Psoas muscle (tissue), 8 donors: ENCODE results near the gene RAB39A. TPM values are rescaled to one million over a fixed set of nuclear protein-coding genes. Genes with fewer than 3 reads are reported as not detected.

ENCODE experiments used
- ATAC-seq, 4 donors: fragments of 200-7000 bp; cut with Tn5 transposase; one replicate each; pipeline ENCODE4 v1.9.1; 2020; ENCODE audit warnings: moderate library complexity in 3 of 4, mild to moderate bottlenecking in 2 of 4
- DNase-seq, 2 donors: peaks; one replicate each; pipeline ENCODE4 v3.0.0-alpha.2; 2020
- H3K27ac ChIP-seq: fragments of 200-600 bp; one replicate; pipeline ENCODE4 v1.8.0; 2022
- H3K27me3 ChIP-seq, 3 donors: fragments of 200-600 bp in 1 of 3; one replicate each; pipeline versions ENCODE4 v1.6.1 to v1.8.0; 2013 to 2022; ENCODE audit warnings: low read length in 2 of 3, mild to moderate bottlenecking in 2 of 3, moderate library complexity in 1 of 3; ENCODE audit not compliant: insufficient read depth in 3 of 3
- H3K36me3 ChIP-seq, 2 donors: fragments of 200-600 bp in 1 of 2; one replicate each; pipeline versions ENCODE4 v1.6.1 to v1.8.0; 2013 to 2022; ENCODE audit warnings: low read depth in 1 of 2, mild to moderate bottlenecking in 1 of 2, moderate library complexity in 1 of 2; ENCODE audit not compliant: insufficient read depth in 1 of 2
- H3K4me1 ChIP-seq: fragments of 200-600 bp; one replicate; pipeline ENCODE4 v1.8.0; 2022
- H3K4me3 ChIP-seq: fragments of 200-600 bp; one replicate; pipeline ENCODE4 v1.8.0; 2022; ENCODE audit warnings: mild to moderate bottlenecking
- H3K9me3 ChIP-seq: fragments of 200-600 bp; one replicate; pipeline ENCODE4 v1.8.0; 2022
- CTCF ChIP-seq: fragments of 200-600 bp; IDR thresholded peaks from one replicate; pipeline ENCODE4 v1.8.0; 2022; ENCODE audit warnings: antibody characterized with exemption
- WGBS, 3 donors: extraction: QIAGEN DNeasy Blood & Tissue Kit; methylation state at CpG; one replicate each; pipeline versions ENCODE4 v1.1.6 to v1.1.7; 2013; 5-methylcytosine and 5-hydroxymethylcytosine counted together
- intact Hi-C, 2 donors: fragments of 100-400 bp; cut with DNase I; formaldehyde crosslinking; loops; one replicate each; pipeline versions ENCODE4 v1.11.0 to v1.14.2; 2022
- polyA plus RNA-seq, 3 donors: library from polyadenylated mRNA; stranded (reverse); fragments of 200-250 nt; gene quantifications; one replicate each; pipeline ENCODE4 v1.2.3, GENCODE V29; 2013
- total RNA-seq, 4 donors: library from RNA; stranded (reverse); fragmentation: NEBNext Ultra II Directional in 2 of 4; extraction: Animal tissue kit (Norgen Biotek cat#: 25700) in 2 of 4; gene quantifications; one replicate each; pipeline versions ENCODE4 v1.2.1 to v1.2.4, GENCODE V29; 2021 to 2023
- donor health status: healthy with polysubstance abuse.
- donor health status: DM: no; HTN: no; CAD: no; lungs with moderate emphysema.
- donor health status: Bipolar disorder and iron deficiency.
- donor health status: healthy.
- donor health status: DM: yes; HTN: yes; CAD: no.
- donor health status: DM: no; HTN: no; CAD: no.
- donor health status: DM: no; HTN: no; CAD: no.
- donor health status: DM: yes; HTN: yes; CAD: no.

Gene RAB39A
- total and polyA plus RNA-seq, 7 donors = 0.04 to 0.45 (median 0.23) TPM; not detected in 1

DNA sequence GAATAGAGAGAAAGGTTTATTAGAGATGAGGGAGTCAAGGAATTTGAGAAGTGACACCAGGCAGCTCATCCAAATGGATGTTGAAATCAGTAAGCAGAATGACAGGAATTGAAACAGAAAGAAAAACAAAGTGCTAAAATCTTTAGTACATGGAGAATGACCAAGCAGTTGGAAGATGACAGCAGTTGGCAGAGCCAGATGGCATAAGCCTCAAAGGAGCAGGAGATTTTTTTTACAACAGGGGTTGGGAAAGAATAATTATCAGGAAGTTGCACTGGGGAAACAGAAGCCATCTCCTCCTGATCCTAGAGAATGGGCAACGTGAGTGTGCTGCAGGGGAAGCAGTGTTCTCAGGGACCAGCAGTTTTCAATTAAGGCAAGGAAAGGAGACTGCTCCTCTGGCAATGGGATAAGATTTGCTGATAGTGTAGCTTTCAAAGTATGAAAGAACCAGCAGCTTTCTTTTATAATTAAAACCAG, 28.9 kb downstream of the RAB39A start:
- Histone ChIP-seq H3K4me1 (no peaks in the 10 kb centered on the region), H3K27me3 (no peaks in the 10 kb centered on the region), H3K27ac (no peak overlapping the region), H3K9me3 (no peaks in the 10 kb centered on the region), H3K4me3 (no peak overlapping the region), H3K36me3 (no peaks in the 10 kb centered on the region)
- ATAC-seq = peak in 2 of 4 donors; percentile 32 to 41
- TF ChIP-seq CTCF = no peak
- WGBS, 3 donors = 0 to 4% (median 4%) methylated on average over 1 of the region's 1 CpG
- no peak for DNase-seq
- intact Hi-C loops = no loop called here

GRCh38 chr11:107961480-107961879, 33.2 kb downstream of the RAB39A start:
- 69 to 75% (median 74%) methylated on average over 3 of the region's 3 CpGs for WGBS, 3 donors
- intact Hi-C loops = no loop called here
- no peaks in the 10 kb centered on the region for H3K9me3 ChIP-seq

GRCh38 chr11:107962181-107962580, 33.9 kb downstream of the RAB39A start:
- Histone ChIP-seq H3K27me3 (no peaks in the 10 kb centered on the region), H3K27ac (no peak overlapping the region), H3K4me3 (no peak overlapping the region), H3K36me3 (no peaks in the 10 kb centered on the region), H3K4me1 (no peaks in the 10 kb centered on the region), H3K9me3 (no peaks in the 10 kb centered on the region)
- 56 to 66% (median 56%) methylated on average over 1 of the region's 1 CpG for WGBS, 3 donors
- intact Hi-C loops = no loop called here
- DNase-seq = no peak
- no peak for TF ChIP-seq CTCF
- ATAC-seq = no peak

More at GRCh38 chr11:107961480-107961879, 33.2 kb downstream of the RAB39A start:
- no peak overlapping the region for H3K27ac ChIP-seq
- no peaks in the 10 kb centered on the region for H3K27me3 ChIP-seq
- no peaks in the 10 kb centered on the region for H3K4me1 ChIP-seq
- no peak overlapping the region for H3K4me3 ChIP-seq
- TF ChIP-seq CTCF = no peak
- DNase-seq = no peak
- H3K36me3 ChIP-seq = no peaks in the 10 kb centered on the region
- ATAC-seq = no peak

DNA sequence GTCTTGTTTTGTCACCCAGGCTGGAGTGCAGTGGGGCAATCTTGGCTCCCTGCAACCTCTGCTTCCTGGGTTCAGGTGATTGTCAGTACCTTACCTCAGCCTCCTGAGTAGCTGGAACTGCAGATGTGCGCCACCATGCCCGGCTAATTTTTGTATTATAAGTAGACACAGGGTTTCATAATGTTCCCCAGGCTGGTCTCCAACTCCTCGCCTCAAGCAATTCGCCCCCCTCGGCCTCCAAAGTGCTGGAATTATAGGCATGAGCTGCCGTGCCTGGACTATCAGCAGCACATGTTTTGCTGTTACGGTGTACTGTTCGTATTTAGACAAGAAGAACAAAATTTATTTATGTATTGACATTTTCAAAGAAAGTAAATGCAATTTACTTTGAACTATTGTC, 34.8 kb downstream of the RAB39A start:
- intact Hi-C loops = no loop called here
- Histone ChIP-seq H3K9me3 (no peaks in the 10 kb centered on the region), H3K4me1 (no peaks in the 10 kb centered on the region), H3K27ac (no peak overlapping the region), H3K36me3 (no peaks in the 10 kb centered on the region), H3K27me3 (no peaks in the 10 kb centered on the region), H3K4me3 (no peak overlapping the region)
- DNase-seq (no peak), ATAC-seq (no peak)
- no peak for TF ChIP-seq CTCF
- 67 to 77% (median 76%) methylated on average over 8 of the region's 8 CpGs for WGBS, 3 donors

GRCh38 chr11:107969219-107969618, 41.0 kb downstream of the RAB39A start:
- no peak for TF ChIP-seq CTCF

More at GRCh38 chr11:107969219-107969618, 41.0 kb downstream of the RAB39A start:
- ATAC-seq (no peak), DNase-seq (no peak)
- H3K4me3 ChIP-seq = no peak overlapping the region
- H3K36me3 ChIP-seq = no peaks in the 10 kb centered on the region
- intact Hi-C loops = no loop called here
- H3K27me3 ChIP-seq = no peaks in the 10 kb centered on the region
- H3K27ac ChIP-seq = no peak overlapping the region
- no peaks in the 10 kb centered on the region for H3K9me3 ChIP-seq
- H3K4me1 ChIP-seq = no peaks in the 10 kb centered on the region
